G401.6 (cell line): ENCODE measurements around the gene AUTS2.

Experiments used
- FAIRE-seq: peaks from 2 replicates; lab custom pipeline; 2012; peaks lifted over from hg19 to GRCh38; lab: Jason Lieb, UNC

Gene AUTS2

DNA sequence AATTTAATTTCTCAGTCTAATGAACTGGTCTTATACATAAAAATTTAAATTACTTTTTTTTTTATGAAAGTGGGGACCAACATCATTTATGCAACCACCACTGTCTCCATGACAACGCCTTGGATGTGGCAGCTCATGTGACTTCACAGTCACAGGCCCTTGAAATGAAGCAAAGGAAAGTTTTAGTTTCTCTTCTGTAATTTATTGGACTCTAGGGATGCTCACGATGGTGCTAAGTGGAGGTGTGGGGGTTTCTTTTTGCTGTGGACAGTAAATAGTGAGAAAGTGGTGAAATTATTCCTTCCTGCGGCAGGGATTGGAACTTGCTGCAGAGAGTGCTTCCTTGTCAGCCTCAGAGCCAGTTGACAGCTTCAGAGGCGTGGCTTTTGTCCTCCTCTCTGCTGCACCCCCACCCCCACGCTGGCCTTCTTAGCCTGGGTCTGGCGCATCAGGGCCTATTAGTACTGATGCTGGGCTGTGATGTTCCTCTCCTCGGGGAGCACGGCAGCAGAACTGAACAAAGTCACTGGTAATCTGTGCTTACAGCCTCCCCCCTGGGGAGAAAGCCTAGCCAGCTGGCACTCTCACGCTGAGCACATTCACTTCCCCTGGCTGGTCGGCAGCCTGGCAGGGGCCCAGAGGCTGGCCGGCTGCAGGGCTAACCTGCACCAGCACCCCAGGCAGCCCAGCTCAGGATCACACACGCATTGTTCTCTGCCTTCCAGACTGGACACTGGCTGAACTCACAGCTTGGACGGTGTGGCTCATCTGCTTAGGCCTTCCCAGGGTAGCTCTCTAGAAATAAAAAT lies 1016.2 kb downstream of the AUTS2 start:
- FAIRE-seq = no peak

DNA sequence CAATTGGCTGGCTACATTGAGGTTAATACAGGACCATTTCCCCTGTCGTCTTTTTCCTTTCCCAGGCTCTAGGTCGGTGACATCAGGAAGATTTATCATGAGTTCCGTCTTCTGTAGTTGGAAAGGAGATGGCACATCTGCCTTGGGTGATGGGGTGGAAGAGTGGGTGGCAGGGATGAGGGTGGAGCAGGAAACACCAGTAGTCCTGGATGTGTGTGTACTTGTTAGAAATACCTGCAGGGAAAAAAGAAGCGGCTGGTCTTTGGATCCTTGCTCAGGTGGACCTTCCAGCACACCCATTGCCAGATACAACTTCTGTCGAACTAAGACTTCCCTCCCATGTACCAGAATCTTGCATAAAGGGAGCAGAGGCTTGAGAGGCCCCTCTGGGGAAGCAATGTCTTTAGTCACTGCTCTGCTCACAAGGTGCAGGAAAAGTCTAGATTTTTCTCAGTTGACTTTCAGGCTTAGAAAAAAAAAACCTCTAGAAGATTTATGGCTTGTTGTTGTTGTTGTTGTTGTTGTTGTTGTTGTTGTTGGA lies 1016.9 kb downstream of the AUTS2 start:
- FAIRE-seq = no peak

DNA sequence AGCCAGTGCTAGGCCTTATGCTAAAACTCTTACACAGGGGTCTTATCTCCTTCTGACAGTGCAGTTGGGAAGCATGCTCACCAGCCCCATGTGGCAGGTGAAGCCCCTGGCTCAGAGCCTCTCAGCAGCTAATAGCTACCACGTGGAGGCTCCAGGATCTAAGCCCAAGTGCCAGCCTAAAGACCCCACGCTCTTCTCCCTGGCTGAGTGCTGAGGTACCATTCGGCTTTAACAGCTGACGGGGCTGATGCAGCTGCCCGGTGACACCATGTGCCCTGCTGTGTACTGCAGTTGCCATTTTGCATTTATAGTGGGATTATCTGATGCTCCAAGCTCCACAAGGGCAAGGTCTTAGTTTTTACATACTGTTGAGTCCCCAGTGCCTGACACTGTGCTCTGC lies 1017.9 kb downstream of the AUTS2 start:
- FAIRE-seq = no peak

DNA sequence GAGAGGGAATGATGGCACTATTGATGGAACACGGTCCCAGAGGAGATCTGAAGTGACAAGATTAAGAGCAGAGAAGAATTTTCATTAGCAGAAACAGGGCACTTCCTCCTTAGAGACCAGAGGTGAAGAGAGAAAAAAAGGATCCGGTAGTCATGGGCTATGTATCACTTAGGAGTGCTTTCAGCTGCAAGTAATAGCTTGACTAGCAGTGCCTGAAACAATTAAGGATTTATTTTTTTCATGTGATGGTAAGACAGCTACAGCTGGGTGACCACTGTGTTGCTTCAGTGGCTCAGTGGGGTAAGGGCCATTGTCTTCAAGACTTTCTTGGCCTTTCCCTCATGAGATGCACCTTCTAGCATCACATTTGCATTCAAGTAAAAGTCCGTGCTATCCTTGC lies 1018.5 kb downstream of the AUTS2 start:
- FAIRE-seq = no peak

DNA sequence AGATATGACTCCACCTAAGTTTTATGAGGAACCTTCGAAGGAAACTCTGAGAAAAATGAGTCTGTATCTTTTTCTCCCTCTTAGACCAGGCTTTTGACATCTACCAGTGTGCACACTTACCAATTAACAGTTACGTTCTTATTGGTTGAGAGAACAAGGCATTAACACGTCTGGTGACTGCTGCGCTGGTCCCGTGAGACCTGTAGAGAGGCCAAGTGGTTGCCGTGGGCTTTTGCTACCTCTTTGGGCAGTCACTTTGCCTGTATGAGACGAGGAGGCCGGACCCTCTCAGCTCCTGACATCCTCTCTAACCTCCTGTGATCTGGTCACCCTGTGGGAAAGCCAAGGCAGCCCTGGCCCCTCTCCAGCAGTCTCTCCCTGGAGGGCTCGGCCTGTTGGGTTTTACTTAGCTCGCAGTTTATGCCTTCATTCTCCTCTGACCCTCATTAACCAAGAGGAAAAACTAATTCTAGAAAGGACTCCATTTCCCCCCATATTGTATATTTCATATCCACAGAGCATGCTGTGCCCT lies 1019.8 kb downstream of the AUTS2 start:
- no peak for FAIRE-seq

DNA sequence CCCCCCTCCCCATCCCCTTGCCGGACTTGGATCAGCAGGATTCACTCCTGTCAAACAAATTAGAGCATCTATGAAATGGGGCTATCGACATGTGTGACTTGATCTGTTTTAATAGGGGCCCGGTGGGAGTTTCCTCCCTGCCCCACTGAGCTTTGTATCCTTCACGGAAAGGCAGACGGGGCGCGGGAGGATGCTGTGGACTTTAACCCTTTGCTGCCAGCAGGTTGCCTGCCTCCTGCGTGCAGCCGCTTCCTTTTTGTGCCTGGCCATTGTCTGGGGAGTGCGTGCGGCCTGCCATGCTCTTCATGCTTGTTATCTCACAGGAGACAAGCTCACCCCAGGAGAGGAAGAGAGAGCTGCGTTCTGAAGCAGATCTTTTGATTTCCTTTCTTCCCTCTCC lies 1020.9 kb downstream of the AUTS2 start:
- no peak for FAIRE-seq

DNA sequence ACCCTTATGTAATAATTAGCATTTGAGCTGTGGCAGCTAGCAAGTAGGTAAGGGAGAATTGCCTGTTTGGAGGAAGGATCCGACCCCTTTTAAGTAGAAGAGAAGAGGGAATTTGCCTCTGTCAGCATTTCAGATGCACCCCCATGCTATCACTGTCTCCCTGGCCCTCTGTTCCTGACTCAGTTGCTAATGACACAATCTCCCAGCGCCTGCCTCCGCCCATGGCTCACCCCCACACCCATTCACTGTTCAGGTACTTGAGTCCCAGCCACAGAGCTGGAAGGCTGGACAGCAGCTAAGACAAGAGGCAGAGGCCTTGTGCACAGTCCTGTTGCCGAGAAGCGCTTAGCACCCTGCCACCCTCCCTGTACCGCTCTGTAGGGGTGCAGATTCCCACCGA lies 1021.4 kb downstream of the AUTS2 start:
- FAIRE-seq = no peak

DNA sequence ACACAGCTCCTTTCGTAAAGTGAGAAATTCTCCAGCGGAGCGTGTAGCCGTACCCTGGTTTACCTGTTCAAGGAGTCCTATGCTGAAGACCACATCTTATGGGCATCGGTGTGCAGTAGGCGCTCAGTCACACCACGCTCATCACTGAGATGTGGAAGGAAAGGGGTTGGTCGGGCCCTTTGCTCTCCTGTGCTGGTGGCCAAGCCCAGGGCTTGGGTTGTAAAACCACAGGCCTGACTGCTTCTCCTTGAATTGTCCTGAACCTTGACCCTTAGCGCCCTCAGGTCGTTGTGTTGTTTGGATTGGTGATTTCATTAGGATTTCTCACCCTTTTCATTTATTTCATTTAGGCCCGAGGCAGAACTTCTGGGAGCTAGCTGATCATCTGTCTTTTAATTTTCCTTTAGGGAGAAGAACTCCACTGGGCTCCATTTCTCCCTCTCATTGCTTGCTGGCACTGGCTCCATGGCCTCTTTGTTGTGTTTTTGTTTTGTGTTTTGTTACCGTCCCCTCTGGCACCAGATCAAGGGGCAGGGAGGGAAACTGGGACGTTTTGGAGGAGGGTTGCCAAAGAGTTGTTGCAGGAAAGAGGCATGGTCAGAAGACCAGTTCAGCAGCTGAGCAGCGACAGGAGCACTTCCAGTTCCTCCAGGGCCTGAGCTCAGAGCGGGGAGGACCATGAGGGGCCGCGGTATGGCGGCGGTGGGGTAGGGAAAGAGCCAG lies 1022.2 kb downstream of the AUTS2 start:
- no peak for FAIRE-seq

DNA sequence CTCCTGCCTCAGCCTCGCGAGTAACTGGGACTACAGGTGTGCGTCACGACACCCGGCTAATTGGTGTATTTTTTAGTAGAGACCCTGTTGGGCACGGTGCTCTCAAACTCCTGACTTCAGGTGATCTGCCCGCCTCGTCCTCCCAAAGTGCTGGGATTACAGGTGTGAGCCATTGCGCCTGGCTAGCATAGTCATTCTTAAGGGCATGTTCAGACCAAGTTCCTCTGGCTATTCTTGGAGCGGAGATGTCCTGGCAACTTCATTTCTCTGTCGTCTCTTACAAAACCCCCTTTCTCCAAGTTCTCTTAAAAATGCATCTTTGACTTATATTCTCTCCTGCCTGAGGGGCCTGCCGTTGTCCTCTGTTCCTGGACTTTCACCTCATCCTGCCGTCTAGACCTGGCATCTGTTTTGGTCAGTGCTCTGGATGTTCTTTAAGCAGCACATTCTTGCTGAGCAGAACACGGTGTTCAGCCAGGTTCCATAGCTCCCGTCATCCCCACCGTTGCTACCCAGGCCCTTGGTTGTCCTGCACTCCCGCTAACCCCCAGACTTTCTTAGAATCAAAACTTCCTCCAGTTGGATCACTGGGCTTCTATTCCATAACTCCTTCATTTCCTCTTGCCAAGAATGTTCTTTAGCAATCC lies 1023.8 kb downstream of the AUTS2 start:
- no peak for FAIRE-seq

DNA sequence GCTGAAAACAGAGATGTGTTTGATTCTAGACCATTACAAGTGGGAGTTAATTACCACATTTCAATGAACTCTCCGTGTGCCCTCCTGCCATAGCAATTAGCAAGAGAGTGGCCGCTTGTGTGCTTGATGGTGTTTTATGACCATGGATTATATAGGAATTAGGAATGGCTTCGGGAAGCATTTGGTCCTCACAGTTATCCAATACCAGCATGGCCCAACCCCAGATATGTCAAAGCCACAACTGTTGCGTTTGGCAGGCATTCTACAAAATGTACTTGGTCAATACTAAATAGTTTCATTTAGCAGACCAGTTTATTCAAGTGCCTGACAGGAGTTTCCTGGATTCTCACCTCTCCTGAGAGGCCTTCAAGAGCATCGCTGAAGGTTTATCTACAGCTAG lies 1024.7 kb downstream of the AUTS2 start:
- FAIRE-seq = no peak

DNA sequence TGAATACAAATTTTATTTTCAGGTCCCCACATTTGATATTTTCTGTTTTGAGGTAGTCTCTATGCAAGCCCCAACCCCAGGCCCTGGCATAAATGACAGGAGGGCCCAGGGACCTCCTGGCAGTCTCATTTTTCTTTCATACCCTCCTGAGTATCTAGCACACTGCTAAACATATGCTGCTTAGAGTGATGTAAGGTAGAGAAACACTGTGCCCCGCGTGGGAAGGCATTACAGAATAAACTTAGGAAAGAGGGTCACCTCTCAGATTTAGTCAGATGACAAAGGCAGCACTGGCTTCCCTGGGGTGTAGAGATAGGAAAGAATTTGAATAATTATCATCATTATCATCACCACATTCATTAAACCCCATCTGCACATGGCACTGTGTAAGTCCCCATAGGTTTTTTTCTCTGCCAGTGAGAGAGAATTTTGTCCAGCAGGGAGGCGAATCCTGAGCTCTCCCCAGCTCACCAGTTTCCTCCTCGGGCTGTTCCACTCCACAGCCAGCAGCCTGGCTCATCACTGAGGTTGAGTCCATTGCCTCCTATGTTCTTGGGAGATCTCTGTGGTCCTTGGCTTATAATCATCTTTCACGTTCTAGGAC lies 1026.3 kb downstream of the AUTS2 start:
- no peak for FAIRE-seq

DNA sequence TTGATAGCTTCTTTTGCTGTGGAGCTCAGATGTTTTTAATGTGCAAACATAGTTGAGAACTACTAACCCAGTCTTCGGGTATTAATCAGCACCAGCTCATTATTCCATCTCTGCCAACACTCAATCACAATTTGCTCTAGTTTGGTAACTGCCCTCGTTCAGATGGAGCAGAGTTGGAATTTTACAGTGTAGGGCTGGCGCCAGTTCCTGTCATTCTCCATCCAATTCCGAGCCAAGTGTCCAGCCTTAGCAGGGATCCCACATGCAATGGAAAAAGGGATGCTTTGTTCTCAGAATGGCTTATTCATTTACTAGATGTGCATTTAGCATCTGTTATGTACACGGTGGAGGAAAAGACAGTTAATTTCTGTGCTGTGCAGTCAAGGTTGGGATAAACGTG lies 1029.2 kb downstream of the AUTS2 start:
- FAIRE-seq = no peak

DNA sequence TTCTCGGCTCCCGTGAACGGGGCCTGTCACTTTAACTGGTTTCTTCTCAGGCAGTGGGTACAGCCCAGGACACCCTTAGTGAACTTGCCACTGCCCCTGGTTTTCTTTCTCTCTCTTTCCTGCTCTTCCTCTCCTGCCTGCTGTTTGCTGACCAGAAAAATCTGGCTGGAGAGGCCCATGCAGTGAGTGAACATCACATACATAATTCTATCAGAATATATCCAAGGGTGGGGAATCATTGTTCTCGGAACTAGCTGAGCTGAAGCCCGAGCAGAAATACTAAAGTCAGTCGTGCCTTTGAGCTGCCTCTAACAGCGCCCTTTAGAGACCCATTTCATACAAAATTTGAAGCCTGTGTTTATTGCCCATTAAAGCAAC lies 1032.2 kb downstream of the AUTS2 start:
- FAIRE-seq = no peak

DNA sequence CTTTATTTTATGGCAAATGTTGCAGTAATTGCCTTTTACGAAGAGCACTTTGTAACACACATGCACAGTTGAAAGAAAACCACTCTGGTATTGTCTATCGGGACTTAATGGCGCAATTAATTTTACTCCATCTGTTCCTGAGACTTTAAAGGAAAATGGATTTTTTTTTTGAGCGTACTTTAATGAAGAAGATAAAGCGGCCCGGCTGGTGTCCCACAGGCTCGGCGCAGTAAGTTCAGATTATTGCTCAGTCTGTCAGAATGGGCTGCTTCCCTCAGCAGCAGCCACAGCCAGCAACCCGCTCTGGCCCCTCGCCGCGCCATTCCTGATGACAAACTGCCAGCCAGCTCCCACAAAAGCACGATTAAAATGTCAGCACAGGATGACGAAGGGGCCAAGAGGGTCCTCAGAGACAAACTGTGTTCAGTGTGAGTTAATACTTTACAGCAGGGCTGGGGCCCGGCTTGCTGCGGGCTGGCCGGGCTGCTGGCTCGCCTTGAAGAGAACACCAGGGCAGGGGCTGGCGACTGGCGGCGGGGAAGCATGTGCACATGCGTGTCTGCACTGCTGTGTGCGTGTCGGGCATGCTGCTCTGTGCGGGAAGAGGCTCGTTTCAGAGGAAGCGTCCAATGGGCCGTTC lies 1032.7 kb downstream of the AUTS2 start:
- no peak for FAIRE-seq

DNA sequence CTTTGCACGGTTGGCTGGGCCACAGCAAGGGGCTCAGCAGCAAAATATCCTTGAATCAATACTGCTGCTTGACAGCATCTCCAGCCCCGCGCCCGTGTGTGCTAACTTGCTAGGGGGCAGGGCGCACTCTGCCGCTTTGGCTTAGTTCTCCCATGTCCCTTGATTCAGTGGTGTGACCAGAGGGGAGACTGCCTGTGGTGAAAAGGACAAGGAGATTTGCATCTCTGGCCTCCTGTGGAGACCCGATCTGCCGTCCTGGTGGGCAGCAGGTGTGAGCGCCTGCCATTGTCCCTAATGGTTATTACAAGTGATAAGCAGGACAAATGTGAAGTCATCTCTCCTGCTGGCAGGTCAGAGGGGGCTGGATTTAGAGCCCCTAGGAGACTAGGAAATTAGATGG lies 1033.4 kb downstream of the AUTS2 start:
- FAIRE-seq = no peak

DNA sequence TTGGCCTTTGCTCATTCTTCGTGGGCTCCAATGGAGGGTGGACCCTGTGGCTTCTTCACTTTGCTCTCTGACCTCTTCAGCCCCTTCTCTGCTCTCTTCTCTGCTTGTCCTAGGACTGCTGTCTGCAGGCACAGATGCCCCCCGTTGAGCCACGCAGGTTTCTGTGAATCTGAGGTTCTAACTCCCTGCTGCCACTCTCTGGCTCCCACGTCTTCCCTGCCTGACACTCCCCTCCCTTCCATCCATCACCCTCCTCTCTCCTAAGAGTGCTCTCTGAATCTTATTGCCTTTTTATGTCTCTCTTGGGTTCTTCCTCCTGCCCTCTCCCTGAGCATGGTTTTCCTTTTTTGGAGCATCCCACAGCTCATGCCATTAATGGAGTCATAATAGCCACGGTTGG lies 1034.1 kb downstream of the AUTS2 start:
- no peak for FAIRE-seq

DNA sequence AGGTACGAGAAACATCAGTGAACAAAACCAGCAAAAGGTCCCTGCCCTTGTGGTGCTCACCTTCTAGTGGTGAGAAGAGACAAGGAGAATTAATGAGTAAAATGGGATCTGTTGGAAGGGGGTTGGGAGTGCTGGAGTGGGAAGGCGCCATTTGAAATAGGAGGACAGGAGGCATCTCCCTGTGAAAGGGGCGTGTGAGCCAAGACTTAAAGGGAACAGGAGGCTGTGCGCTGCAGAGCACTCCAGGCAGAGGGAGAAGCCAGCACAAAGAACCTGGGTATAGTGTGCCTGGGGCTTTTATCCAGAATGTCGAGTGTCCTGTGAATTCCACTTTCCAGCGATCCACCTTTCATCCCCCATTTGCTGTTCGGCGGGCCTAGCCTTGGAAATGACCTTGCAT lies 1035.8 kb downstream of the AUTS2 start:
- FAIRE-seq = no peak

DNA sequence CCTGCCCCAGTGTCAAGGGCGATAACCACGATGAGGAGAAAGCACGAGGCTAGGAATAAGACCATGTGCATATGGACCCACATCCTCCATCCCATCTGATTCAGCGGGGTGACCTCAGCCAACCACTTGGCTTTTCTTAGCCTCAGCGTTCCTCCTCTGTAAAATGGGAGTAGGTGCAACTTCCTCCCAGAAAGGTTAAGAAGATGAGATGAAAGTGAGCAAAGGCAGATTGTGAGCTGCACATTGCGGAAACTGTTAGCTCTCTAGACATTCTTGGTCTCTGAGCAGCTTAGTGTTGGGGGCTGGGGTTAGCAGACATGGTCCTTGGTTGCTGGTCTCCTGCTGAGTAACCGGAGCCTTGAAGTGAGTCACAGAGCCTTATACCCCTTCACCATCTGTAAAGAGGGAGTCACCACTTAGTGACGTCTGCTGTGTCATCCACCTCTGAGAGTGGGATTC lies 1036.4 kb downstream of the AUTS2 start:
- FAIRE-seq = no peak

DNA sequence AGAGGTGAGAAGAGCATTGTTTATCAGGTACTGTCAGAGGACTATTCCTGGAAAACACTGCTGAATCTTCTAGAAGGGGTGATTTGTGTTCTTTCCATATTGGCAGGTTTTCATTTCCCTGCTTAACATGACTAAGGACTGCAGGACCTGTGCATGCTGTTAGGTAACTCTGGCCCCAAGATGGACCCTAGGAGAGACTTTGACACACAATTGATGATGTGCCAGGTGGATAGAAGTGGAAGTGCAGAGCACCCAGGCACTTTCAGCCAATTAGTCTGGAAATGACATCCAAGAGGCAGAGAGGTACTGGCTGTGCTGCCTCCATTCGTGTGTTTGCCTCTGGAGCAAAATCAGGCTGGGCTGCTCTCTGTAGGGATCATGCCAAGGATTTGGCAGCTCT lies 1037.4 kb downstream of the AUTS2 start:
- no peak for FAIRE-seq

DNA sequence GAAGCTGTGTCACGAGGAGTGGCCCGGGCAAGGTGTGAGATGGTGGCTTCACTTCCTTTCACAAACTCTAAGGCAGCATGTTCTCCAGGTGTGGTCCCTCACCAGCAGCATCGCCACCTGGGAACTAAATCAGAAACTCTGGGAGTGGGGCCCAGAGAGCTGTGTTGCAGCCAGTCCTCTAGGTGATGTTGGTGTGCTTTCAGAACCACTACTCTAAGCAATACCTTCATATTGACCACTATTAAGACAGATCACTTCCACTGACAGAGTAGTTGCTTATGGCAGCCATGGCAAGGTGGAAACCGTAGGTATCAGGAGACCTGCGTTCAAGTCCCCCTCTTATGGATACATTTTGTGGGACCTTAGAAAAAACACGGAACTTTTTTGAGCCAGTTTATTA lies 1037.9 kb downstream of the AUTS2 start:
- FAIRE-seq = no peak

DNA sequence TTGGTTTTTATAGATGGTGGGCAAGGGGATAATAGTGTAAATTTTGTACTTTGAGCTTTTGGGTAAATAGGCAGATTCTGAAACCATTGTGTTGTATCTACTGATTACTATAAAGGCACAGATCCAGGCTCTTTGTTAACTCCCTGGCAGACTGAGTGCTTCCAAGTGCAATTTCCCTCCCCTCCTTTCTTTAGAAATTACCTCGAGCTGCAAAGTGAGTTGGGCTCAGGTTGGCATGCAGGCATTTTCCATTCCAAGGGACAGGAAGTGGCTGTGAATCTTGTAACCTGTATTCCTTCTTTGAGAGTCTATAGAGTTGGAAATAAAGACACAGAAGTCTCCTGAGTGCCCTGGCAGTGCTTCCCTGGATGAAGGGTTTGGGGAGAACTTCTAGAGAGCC lies 1039.5 kb downstream of the AUTS2 start:
- FAIRE-seq = no peak
